NCI-H82 (cell line): ENCODE results near the gene YDJC.
"Not testable (repeated sequence)": the region's sequence is repeated elsewhere in the genome, so short reads cannot be mapped to it uniquely, and the experiment has no call there.

Experiments
- DNase-seq: peaks from one replicate; lab custom pipeline; 2025; lab: John Stamatoyannopoulos, UW

Gene YDJC

DNA sequence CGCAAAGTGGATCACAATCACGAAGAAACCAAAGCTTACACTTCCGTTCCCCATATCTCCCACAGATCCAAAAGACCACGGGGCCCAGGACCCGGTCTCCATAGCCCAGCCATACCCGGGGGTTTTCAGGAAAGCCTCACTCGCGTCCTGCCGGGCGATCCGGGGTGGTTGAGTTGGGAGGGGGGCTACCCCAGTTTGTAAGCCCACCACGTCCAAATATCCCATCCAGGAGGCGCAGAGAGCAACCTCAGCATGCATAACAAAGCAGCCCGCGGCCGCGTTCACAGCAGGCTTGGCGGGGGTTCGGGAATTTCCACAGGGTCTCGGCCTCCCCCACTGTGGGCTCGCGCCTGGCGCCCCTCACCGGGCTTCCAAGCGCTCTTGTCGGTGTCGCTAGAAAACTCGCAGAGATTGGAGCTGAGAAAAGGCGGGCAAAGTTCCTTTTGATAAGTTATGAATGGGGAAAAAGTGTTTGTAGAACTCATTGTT lies 21.7 kb upstream of the YDJC start:
- DNase-seq, result no peak

- peak; percentile 71 for DNase-seq
Measured at GRCh38 chr22:21650823-21651520, 21.1 kb upstream of the YDJC start.

GRCh38 chr22:21650280-21650679 lies 20.5 kb upstream of the YDJC start:
- DNase-seq, result no peak

- peak; percentile 89 for DNase-seq
Measured at GRCh38 chr22:21646608-21647590, 17.1 kb upstream of the YDJC start.

GRCh38 chr22:21645513-21645912 lies 15.7 kb upstream of the YDJC start:
- DNase-seq, result not testable (repeated sequence)

DNA sequence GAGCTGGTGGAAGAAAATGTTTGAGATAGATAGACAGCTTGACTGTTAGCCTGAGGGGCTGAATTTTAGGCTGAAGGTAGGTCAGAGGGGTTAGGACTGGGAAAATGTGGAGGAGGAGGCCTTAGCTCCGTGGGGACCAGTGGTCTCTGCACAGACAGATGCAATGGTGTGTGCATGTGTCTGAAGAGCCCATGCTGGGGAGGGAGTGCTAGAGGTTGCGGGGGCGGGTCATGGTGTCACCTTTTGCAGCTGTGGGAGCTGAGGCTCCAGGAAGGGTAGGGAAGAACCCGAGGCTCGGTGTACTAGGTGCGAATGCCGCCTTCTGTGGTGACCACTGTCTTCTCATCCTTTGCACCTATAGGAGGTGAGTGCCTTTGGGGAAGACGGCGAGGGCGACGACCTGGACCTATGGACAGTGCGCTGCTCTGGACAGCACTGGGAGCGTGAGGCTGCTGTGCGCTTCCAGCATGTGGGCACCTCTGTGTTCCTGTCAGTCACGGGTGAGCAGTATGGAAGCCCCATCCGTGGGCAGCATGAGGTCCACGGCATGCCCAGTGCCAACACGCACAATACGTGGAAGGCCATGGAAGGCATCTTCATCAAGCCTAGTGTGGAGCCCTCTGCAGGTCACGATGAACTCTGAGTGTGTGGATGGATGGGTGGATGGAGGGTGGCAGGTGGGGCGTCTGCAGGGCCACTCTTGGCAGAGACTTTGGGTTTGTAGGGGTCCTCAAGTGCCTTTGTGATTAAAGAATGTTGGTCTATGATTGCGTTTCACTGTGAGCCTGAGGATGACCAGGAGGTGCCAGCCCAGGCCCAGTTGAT lies 13.9 kb upstream of the YDJC start:
- no peak for DNase-seq

- DNase-seq, result peak; percentile 79
Measured at GRCh38 chr22:21642584-21643448, 13.0 kb upstream of the YDJC start.

DNA sequence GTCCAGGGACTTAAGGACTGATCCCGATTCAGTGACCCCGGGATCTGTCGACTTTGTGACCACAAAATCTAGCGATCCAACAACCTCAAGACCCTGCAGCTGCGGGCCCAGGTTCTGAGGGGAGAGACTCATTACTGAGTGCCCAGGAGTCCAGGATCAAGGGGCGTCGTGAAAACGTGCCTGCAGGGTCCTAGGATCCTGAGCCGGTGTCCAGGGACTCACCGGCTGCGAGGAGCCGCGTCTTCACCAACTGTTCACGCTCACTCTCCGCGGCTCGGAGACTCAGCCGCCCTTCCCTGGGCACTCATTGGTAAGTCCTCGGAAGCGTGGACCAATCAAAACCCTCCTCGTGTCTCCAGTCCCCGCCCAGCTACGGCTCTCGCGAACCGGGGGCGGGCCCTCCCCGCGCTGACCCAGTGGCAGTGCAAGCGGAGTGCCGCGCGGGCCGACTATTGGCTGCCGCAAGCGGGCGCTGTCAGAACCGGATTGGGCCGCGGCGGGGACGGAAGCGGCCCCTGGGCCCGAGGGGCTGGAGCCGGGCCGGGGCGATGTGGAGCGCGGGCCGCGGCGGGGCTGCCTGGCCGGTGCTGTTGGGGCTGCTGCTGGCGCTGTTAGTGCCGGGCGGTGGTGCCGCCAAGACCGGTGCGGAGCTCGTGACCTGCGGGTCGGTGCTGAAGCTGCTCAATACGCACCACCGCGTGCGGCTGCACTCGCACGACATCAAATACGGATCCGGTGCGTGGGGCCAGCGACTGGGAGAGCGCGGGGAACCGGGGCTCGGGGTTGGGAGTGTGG lies 12.2 kb upstream of the YDJC start, which contains the start of gene SDF2L1:
Gene SDF2L1, plus strand, starts transcription at position 514 of the 795 bp plus-strand sequence. Its CDS starts 35 bp downstream, at position 549.
- DNase-seq, result peak; percentile 99

GRCh38 chr22:21641417-21641788 lies 11.6 kb upstream of the YDJC start:
- peak; percentile 67 for DNase-seq

DNA sequence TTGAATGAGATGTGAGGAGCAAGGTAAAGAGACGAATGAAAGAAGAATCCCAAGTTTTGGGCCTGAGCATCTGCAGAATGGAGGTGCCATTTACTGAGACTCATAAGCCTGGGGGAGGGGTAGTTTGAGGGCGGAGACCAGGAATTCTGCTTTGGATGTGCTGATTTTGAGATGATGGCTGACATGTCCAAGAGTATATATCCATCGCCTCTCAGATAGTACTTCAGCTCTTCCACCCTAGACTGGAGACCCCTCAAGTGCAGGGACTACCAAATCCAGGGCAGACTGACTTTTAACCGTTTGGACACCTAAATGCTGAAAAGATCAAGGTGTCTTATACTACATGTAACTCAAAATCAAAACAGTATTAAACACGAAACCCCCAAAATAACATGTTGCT lies 11.0 kb upstream of the YDJC start:
- DNase-seq, result no peak

DNA sequence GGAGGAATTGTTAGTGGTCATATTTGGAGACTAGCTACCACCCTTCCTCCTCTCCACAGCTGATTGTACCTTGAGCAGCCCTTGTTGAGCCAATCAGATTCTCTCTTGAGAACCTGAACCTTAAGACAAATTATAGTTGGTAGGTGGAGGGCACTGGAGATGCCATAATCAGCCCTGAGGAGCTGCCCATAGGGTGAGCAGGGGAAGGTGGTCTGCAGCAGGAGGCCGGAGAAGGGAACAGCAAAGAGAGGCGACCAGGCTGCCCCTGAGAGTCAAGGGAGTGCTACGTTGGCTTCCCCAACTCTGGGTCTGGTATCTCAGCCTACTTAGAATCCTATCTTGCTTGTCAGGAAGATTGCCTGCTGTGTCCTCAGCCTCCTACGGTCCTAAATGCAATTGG lies 9.5 kb upstream of the YDJC start:
- no peak for DNase-seq

- DNase-seq, result not testable (repeated sequence)
Measured at GRCh38 chr22:21637450-21637849, 7.6 kb upstream of the YDJC start.

- DNase-seq, result no peak
Measured at GRCh38 chr22:21636629-21637218, 6.9 kb upstream of the YDJC start.

DNA sequence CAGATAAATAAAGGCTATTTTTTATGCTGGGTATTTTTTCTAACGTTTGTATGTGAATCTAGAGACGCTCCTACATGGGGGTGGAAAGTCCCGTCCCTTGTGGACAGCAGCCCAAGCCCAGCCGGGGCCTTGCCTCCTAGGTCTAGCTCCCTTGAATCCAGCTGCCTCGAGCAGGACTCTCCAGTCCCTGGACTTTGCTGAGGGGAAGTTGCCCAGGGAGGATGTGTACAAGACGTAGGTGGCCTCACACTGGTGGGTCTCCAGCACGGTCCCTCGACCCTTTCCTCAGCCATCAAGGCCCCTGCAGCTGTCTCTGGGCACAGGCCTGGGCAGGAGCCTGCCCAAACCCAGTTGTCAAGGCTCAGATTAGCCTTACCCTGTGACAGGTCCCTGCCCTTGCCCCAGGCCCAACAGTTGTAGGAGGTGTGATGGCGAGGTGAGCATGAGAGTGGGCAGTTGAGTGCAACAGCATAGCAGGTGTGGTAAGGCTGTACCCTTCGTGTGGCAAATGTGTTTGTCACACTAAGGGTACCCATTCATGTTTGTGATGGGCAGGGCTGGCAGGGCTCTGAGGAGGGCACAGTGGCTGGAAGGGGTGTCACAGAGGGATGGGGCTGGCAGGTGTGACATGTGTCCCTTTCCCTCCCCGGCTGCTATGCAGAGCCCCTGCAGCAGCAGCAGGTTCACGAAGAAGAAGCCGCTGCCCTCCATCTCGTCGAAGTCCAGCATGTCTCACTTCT lies 6.1 kb upstream of the YDJC start:
- DNase-seq, result no peak

- peak; percentile 42 for DNase-seq
Measured at GRCh38 chr22:21634844-21635243, 5.0 kb upstream of the YDJC start.

DNA sequence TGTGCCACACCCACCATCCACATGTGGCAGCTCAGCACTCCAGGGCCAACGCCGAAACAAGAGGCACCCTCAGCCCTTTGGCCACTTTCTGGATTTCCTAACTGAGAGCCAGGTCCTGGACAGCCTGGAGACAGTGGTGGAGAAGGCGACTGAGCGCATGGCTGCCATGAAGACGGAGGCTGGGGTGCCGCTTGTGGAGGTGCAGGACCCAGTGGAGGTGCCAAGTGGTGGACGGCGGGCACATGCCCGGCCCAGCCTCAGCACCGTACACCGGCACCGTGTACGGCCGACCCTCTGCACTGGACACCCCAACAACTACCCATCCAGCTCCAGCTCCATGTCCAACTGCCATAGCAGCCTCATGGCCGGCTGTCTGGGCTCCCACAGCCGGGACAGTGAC lies 4.3 kb upstream of the YDJC start:
- DNase-seq, result no peak

DNA sequence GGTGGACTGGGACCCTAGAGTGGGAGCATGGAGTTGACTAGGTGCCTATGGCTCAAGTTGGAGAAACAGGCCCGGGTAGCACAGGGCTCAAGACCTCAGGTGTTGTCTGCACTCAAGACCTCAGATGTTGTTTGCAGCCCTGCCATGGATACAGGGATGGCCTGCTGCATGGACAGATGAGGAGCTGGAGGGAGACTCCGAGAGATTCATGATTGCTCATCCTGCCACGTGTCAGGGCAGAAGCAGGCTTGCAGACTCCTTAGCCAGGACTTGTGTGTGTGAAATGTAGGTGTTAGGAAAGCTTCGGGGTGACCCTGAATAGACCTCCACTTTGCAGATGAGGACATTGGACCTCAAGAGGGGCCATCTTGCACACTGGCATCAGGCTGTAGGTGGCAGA lies 3.7 kb upstream of the YDJC start:
- DNase-seq, result no peak

DNA sequence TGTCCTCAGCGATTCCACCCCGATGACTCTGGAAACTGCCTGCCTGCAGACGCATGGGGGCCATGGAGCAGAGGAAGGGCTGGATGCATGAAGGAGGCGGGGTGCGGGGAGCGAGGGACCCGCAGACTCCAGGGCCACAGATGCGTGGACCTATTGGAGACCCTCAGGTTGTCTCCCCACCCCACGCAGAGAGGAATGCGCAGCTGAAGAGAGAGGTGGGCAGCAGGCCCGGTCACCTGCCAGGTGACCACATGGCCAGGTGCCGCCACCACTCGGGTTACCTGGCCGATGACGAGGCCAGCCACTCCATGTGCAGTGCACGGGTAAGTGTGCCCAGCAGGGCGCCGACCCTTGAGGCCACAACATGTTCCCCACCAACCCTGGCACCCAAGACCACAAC lies 3.1 kb upstream of the YDJC start:
- no peak for DNase-seq
